B cell (primary cell): ENCODE measurements around the gene RASSF4. TPM values are rescaled to one million over a fixed set of nuclear protein-coding genes. Genes with fewer than 3 reads are reported as not detected.

ENCODE experiments used
- ATAC-seq: fragments of 200-7000 bp; cut with Tn5 transposase; one replicate; pipeline ENCODE4 v1.10.0; 2021; ENCODE audit warnings: low read depth, mild to moderate bottlenecking, moderate number of reproducible peaks, moderate library complexity
- CTCF ChIA-PET: fragments of 350-600 bp; sonication (Branson Sonifier 250); formaldehyde crosslinking; loops from one replicate; lab custom pipeline; 2021; ENCODE audit warnings: antibody characterized with exemption, inconsistent platforms; lab: Charles Lee
- POLR2A ChIA-PET: fragments of 350-600 bp; sonication (Branson Sonifier 250); formaldehyde crosslinking; loops from one replicate; lab custom pipeline; 2021; ENCODE audit warnings: antibody characterized with exemption; lab: Charles Lee
- DNase-seq: peaks from one replicate; pipeline ENCODE4 v3.0.0; 2013
- H2AFZ ChIP-seq: 2 replicates; pipeline ENCODE4 v1.6.1; 2012; ENCODE audit warnings: mild to moderate bottlenecking, low read depth, low read length; ENCODE audit not compliant: insufficient read depth, poor library complexity, severe bottlenecking
- H3K27ac ChIP-seq, 2 donors: 1 replicate in 1 of 2; 2 replicates in 1 of 2; pipeline ENCODE4 v1.5.1; 2012 to 2013; ENCODE audit warnings: low read length in 2 of 2, mild to moderate bottlenecking in 2 of 2, moderate library complexity in 1 of 2
- H3K27me3 ChIP-seq, 4 experiments: fragments of 200-600 bp in 1 of 4; sonication (generic) in 1 of 4; replicated peaks in 1 of 4; 1 replicate in 2 of 4; 2 replicates in 2 of 4; pipeline versions ENCODE4 v1.6.1 to v1.7.0; 2013 to 2016; ENCODE audit warnings: low read length in 3 of 4, mild to moderate bottlenecking in 2 of 4, mixed read lengths in 1 of 4, moderate library complexity in 1 of 4; ENCODE audit not compliant: insufficient read depth in 4 of 4, control insufficient read depth in 3 of 4; ENCODE audit errors: control extremely low read depth in 1 of 4
- H3K36me3 ChIP-seq, 2 experiments: replicated peaks in 1 of 2; 1 replicate in 1 of 2; 2 replicates in 1 of 2; pipeline versions ENCODE4 v1.6.1 to v1.7.1; 2013; ENCODE audit warnings: low read length in 1 of 2; ENCODE audit not compliant: insufficient read depth in 2 of 2, control insufficient read depth in 1 of 2; ENCODE audit errors: control extremely low read depth in 1 of 2, extremely low read depth in 1 of 2
- H3K4me1 ChIP-seq, 2 donors: fragments of 200-600 bp in 1 of 2; sonication (generic) in 1 of 2; 1 replicate in 1 of 2; 2 replicates in 1 of 2; pipeline versions ENCODE4 v1.5.1 to v1.6.1; 2013 to 2017; ENCODE audit warnings: low read length in 2 of 2; ENCODE audit not compliant: control insufficient read depth in 2 of 2, insufficient read depth in 2 of 2
- H3K4me2 ChIP-seq: replicated peaks from 2 replicates; pipeline ENCODE3; 2012; ENCODE audit warnings: mild to moderate bottlenecking, low read depth, low read length; ENCODE audit not compliant: poor library complexity, severe bottlenecking
- H3K4me3 ChIP-seq, 5 experiments: fragments of 200-600 bp in 1 of 5; sonication (generic) in 1 of 5; 1 replicate in 3 of 5; 2 replicates in 2 of 5; pipeline versions ENCODE4 v1.5.1 to v1.7.0; 2011 to 2016; ENCODE audit warnings: low read length in 4 of 5, mild to moderate bottlenecking in 4 of 5, low read depth in 2 of 5, control low read depth in 1 of 5, moderate library complexity in 1 of 5; ENCODE audit not compliant: insufficient read depth in 1 of 5; ENCODE audit errors: control extremely low read depth in 1 of 5, extremely low read depth in 1 of 5
- H3K79me2 ChIP-seq: fragments of 200-600 bp; sonication (generic); one replicate; pipeline ENCODE4 v1.6.0; 2016; ENCODE audit warnings: low read length; ENCODE audit not compliant: control insufficient read depth, insufficient read depth
- H3K9ac ChIP-seq: fragments of 200-600 bp; sonication (generic); 2 replicates; pipeline ENCODE4 v1.6.1; 2017; ENCODE audit warnings: mild to moderate bottlenecking, low read length, moderate library complexity
- H3K9me3 ChIP-seq, 3 donors: one replicate each; pipeline versions ENCODE4 v1.6.1 to v1.7.1; 2013; ENCODE audit warnings: low read length in 2 of 3; ENCODE audit not compliant: control insufficient read depth in 2 of 3, insufficient read depth in 1 of 3; ENCODE audit errors: control extremely low read depth in 1 of 3
- H4K20me1 ChIP-seq: 2 replicates; pipeline ENCODE4 v1.6.0; 2012; ENCODE audit warnings: mild to moderate bottlenecking, low read length; ENCODE audit not compliant: insufficient read depth, control insufficient read depth, poor library complexity, severe bottlenecking
- H3K27ac Mint-ChIP-seq: one replicate; pipeline ENCODE4 v1.8.0; 2021; ENCODE audit warnings: mixed read lengths
- H3K27me3 Mint-ChIP-seq: one replicate; pipeline ENCODE4 v1.8.0; 2021; ENCODE audit warnings: mixed read lengths
- H3K4me1 Mint-ChIP-seq: one replicate; pipeline ENCODE4 v1.8.0; 2021; ENCODE audit warnings: mixed read lengths
- H3K4me3 Mint-ChIP-seq: one replicate; pipeline ENCODE4 v1.8.0; 2021; ENCODE audit warnings: mixed read lengths
- H3K9me3 Mint-ChIP-seq: one replicate; pipeline ENCODE4 v1.8.0; 2022; ENCODE audit warnings: mixed read lengths; ENCODE audit not compliant: insufficient read depth
- CTCF ChIP-seq: fragments of 200-600 bp; IDR thresholded peaks from one replicate; pipeline ENCODE4 v1.8.0; 2022; ENCODE audit warnings: antibody characterized with exemption, mild to moderate bottlenecking
- EZH2 ChIP-seq: IDR thresholded peaks from 2 replicates; pipeline ENCODE4 v1.6.1; 2012; ENCODE audit warnings: borderline replicate concordance, low read depth, mild to moderate bottlenecking, moderate library complexity, low read length; ENCODE audit not compliant: insufficient read depth, poor library complexity, severe bottlenecking
- WGBS: methylation state at CpG from one replicate; pipeline ENCODE4 v1.1.5; 2013; ENCODE audit warnings: missing lambda C conversion rate; ENCODE audit not compliant: insufficient coverage; 5-methylcytosine and 5-hydroxymethylcytosine counted together
- intact Hi-C: fragments of 100-400 bp; cut with micrococcal nuclease; formaldehyde crosslinking; loops from one replicate; pipeline ENCODE4 v1.10.0; 2022
- polyA plus RNA-seq: library from polyadenylated mRNA; depleted of rRNA; stranded (reverse); fragments of >200 nt; gene quantifications from 2 replicates; pipeline ENCODE4 v1.2.3, GENCODE V29; 2012
- total RNA-seq, 2 donors: library from RNA; stranded (reverse); fragments of 120-200 nt in 1 of 2; gene quantifications; 1 replicate in 1 of 2; 2 replicates in 1 of 2; pipeline versions ENCODE4 v1.2.3 to v1.2.4, GENCODE V29; 2013 to 2022

Gene RASSF4
- total and polyA plus RNA-seq, 2 donors (not counting 1 experiment from before 2014, with no cell fraction given) = 1.9 to 2.6 TPM

DNA sequence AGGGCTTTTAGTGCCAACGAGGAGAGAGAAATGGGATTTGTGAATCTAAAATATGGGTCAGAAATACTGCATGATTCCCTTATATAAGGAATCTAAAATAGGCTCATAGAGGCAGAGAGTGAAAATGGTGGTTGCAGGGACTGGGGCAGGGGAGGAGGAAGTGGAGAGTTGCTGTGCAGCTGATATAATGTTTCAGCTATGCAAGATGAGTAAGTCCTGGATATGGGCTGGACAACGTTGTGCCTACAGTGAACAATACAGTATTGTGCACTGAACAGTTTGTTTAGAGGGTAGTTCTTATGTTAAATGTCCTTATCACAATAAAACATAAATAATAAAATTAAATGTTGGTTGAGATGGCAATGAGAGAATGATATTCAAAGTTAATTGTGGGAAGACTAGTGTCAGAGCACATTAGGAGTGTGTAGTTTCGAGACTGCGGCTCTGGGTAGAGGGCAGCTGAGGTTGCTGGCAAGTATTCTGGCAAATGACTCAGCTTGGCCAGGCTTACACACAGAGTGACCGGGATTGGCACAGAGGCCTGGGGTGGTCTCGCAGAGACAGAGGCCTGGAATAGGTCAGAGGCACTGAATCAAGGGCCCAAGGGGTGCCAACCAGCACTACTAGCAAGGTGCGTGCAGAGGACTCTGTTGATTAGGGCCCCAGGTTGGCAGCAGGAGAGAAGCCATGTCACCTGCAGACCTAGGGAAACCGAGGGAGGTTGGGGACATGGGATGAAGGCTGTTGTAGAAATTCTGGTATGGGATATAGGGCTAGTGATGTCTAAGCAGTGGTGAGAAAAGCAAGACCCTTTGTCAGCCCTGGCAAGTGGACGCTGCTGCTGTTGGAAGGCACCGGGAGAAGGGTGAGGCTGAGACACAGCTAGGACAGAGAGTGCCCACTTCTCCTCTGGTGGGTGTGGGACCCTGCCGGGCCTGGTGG lies 21.8 kb downstream of the RASSF4 start:
- WGBS = 95% methylated on average over 9 of the region's 11 CpGs
- Histone ChIP-seq H3K9ac (no peak overlapping the region), H3K4me1 (peaks cover 0 to 8% of the 10 kb centered on the region in 2 donors), H3K9me3 (no peaks in the 10 kb centered on the region), H3K4me2 (no peak overlapping the region), H3K4me3 (no peak overlapping the region), H4K20me1 (no peaks in the 10 kb centered on the region), H3K36me3 (no peaks in the 10 kb centered on the region), H3K79me2 (no peaks in the 10 kb centered on the region), H3K27me3 (peaks cover 0 to 2% (median 0%) of the 10 kb centered on the region in 4 experiments), H2AFZ (no peak overlapping the region), H3K27ac (no peak overlapping the region)
- DNase-seq = no peak
- ChIA-PET CTCF (interaction anchor here (9.0 kb wide), 1 partner anchor 49 kb away, joined by 93 read pairs; no protein-coding TSS in a partner anchor), POLR2A (no interaction called here)
- H3K4me3 Mint-ChIP-seq = no peak overlapping the region
- H3K9me3 Mint-ChIP-seq = no peaks in the 10 kb centered on the region
- H3K27me3 Mint-ChIP-seq = no peaks in the 10 kb centered on the region
- ATAC-seq = no peak
- no peaks in the 10 kb centered on the region for H3K4me1 Mint-ChIP-seq
- H3K27ac Mint-ChIP-seq = no peak overlapping the region
- TF ChIP-seq EZH2 (no peak), CTCF (no peak)
- intact Hi-C loops = no loop called here

- Mint-ChIP-seq H3K9me3 (no peaks in the 10 kb centered on the region), H3K27ac (no peak overlapping the region), H3K4me3 (no peak overlapping the region), H3K27me3 (no peaks in the 10 kb centered on the region), H3K4me1 (no peaks in the 10 kb centered on the region)
- ChIA-PET CTCF (interaction anchor here (9.0 kb wide), 1 partner anchor 49 kb away, joined by 93 read pairs; no protein-coding TSS in a partner anchor), POLR2A (no interaction called here)
- Histone ChIP-seq H3K4me1 (peaks cover 0 to 8% of the 10 kb centered on the region in 2 donors), H3K27ac (no peak overlapping the region), H3K9me3 (no peaks in the 10 kb centered on the region), H4K20me1 (no peaks in the 10 kb centered on the region), H3K36me3 (no peaks in the 10 kb centered on the region), H3K4me2 (no peak overlapping the region), H2AFZ (no peak overlapping the region), H3K79me2 (no peaks in the 10 kb centered on the region), H3K27me3 (no peaks in the 10 kb centered on the region), H3K4me3 (no peak overlapping the region), H3K9ac (no peak overlapping the region)
- intact Hi-C loops = no loop called here
- no peak for DNase-seq
- no peak for ATAC-seq
- TF ChIP-seq EZH2 (no peak), CTCF (no peak)
- 57% methylated on average over 9 of the region's 9 CpGs for WGBS
Observed at GRCh38 chr10:44982114-44982460, 22.5 kb downstream of the RASSF4 start.
